ENCODE measurements around the gene ARX.

Gene ARX

GRCh38 chrX:24969812-24970211 is 46.0 kb downstream of the ARX start:
- no peak overlapping the region for H3K4me3 ChIP-seq (ENCODE audit: low read depth, low read length)
- H3K27me3 ChIP-seq (ENCODE audit: insufficient read depth, low read length), result no peaks in the 10 kb centered on the region
- H3K36me3 ChIP-seq (ENCODE audit: insufficient read depth, low read length), result no peaks in the 10 kb centered on the region
- H3K79me2 ChIP-seq (ENCODE audit: control insufficient read depth, insufficient read depth, low read length, unreplicated experiment), result no peaks in the 10 kb centered on the region
- H2AFZ ChIP-seq (ENCODE audit: low read length, unreplicated experiment), result no peak overlapping the region
- no peaks in the 10 kb centered on the region for H3K4me1 ChIP-seq (ENCODE audit: control insufficient read depth, insufficient read depth, low read length, unreplicated experiment)
- no peak overlapping the region for H3K27ac ChIP-seq (ENCODE audit: low read depth, low read length)

- H3K79me2 ChIP-seq (ENCODE audit: control insufficient read depth, insufficient read depth, low read length, unreplicated experiment), result no peaks in the 10 kb centered on the region
- no peaks in the 10 kb centered on the region for H3K36me3 ChIP-seq (ENCODE audit: insufficient read depth, low read length)
- H3K27me3 ChIP-seq (ENCODE audit: insufficient read depth, low read length), result no peaks in the 10 kb centered on the region
- H3K4me3 ChIP-seq (ENCODE audit: low read depth, low read length), result no peak overlapping the region
- H3K27ac ChIP-seq (ENCODE audit: low read depth, low read length), result no peak overlapping the region
- no peak overlapping the region for H2AFZ ChIP-seq (ENCODE audit: low read length, unreplicated experiment)
- no peaks in the 10 kb centered on the region for H3K4me1 ChIP-seq (ENCODE audit: control insufficient read depth, insufficient read depth, low read length, unreplicated experiment)
Observed at GRCh38 chrX:24965372-24965771, 50.4 kb downstream of the ARX start.

GRCh38 chrX:24963823-24964222 is 51.9 kb downstream of the ARX start:
- Histone ChIP-seq H2AFZ (ENCODE audit: low read length, unreplicated experiment) (no peak overlapping the region), H3K36me3 (ENCODE audit: insufficient read depth, low read length) (no peaks in the 10 kb centered on the region), H3K4me1 (ENCODE audit: control insufficient read depth, insufficient read depth, low read length, unreplicated experiment) (no peaks in the 10 kb centered on the region), H3K27ac (ENCODE audit: low read depth, low read length) (no peak overlapping the region), H3K4me3 (ENCODE audit: low read depth, low read length) (no peak overlapping the region), H3K27me3 (ENCODE audit: insufficient read depth, low read length) (no peaks in the 10 kb centered on the region), H3K79me2 (ENCODE audit: control insufficient read depth, insufficient read depth, low read length, unreplicated experiment) (no peaks in the 10 kb centered on the region)

- no peaks in the 10 kb centered on the region for H3K79me2 ChIP-seq (ENCODE audit: control insufficient read depth, insufficient read depth, low read length, unreplicated experiment)
- no peak overlapping the region for H3K4me3 ChIP-seq (ENCODE audit: low read depth, low read length)
- H3K4me1 ChIP-seq (ENCODE audit: control insufficient read depth, insufficient read depth, low read length, unreplicated experiment), result peaks cover 2% of the 10 kb centered on the region
- H3K27me3 ChIP-seq (ENCODE audit: insufficient read depth, low read length), result no peaks in the 10 kb centered on the region
- H3K27ac ChIP-seq (ENCODE audit: low read depth, low read length), result no peak overlapping the region
- H3K36me3 ChIP-seq (ENCODE audit: insufficient read depth, low read length), result no peaks in the 10 kb centered on the region
- no peak overlapping the region for H2AFZ ChIP-seq (ENCODE audit: low read length, unreplicated experiment)
Observed at GRCh38 chrX:24961809-24962208, 54.0 kb downstream of the ARX start.

- Histone ChIP-seq H3K27me3 (ENCODE audit: insufficient read depth, low read length) (no peaks in the 10 kb centered on the region), H3K4me3 (ENCODE audit: low read depth, low read length) (no peak overlapping the region), H3K36me3 (ENCODE audit: insufficient read depth, low read length) (no peaks in the 10 kb centered on the region), H3K27ac (ENCODE audit: low read depth, low read length) (no peak overlapping the region), H3K4me1 (ENCODE audit: control insufficient read depth, insufficient read depth, low read length, unreplicated experiment) (peaks cover 2% of the 10 kb centered on the region), H3K79me2 (ENCODE audit: control insufficient read depth, insufficient read depth, low read length, unreplicated experiment) (no peaks in the 10 kb centered on the region), H2AFZ (ENCODE audit: low read length, unreplicated experiment) (no peak overlapping the region)
Observed at GRCh38 chrX:24956828-24957227, 58.9 kb downstream of the ARX start.

- H3K36me3 ChIP-seq (ENCODE audit: insufficient read depth, low read length), result no peaks in the 10 kb centered on the region
- H3K4me1 ChIP-seq (ENCODE audit: control insufficient read depth, insufficient read depth, low read length, unreplicated experiment), result peaks cover 2% of the 10 kb centered on the region
- H3K4me3 ChIP-seq (ENCODE audit: low read depth, low read length), result no peak overlapping the region
- H2AFZ ChIP-seq (ENCODE audit: low read length, unreplicated experiment), result no peak overlapping the region
- H3K27me3 ChIP-seq (ENCODE audit: insufficient read depth, low read length), result no peaks in the 10 kb centered on the region
- H3K27ac ChIP-seq (ENCODE audit: low read depth, low read length), result no peak overlapping the region
- H3K79me2 ChIP-seq (ENCODE audit: control insufficient read depth, insufficient read depth, low read length, unreplicated experiment), result no peaks in the 10 kb centered on the region
Observed at GRCh38 chrX:24955372-24955930, 60.3 kb downstream of the ARX start.

GRCh38 chrX:24954732-24955131 is 61.0 kb downstream of the ARX start:
- Histone ChIP-seq H3K36me3 (ENCODE audit: insufficient read depth, low read length) (no peaks in the 10 kb centered on the region), H3K4me3 (ENCODE audit: low read depth, low read length) (no peak overlapping the region), H2AFZ (ENCODE audit: low read length, unreplicated experiment) (no peak overlapping the region), H3K79me2 (ENCODE audit: control insufficient read depth, insufficient read depth, low read length, unreplicated experiment) (no peaks in the 10 kb centered on the region), H3K27me3 (ENCODE audit: insufficient read depth, low read length) (no peaks in the 10 kb centered on the region), H3K4me1 (ENCODE audit: control insufficient read depth, insufficient read depth, low read length, unreplicated experiment) (peaks cover 2% of the 10 kb centered on the region), H3K27ac (ENCODE audit: low read depth, low read length) (no peak overlapping the region)

All from ACC112 (cell line).